Omental fat pad (tissue), 4 donors: ENCODE results near the gene AFF3. TPM values are rescaled to one million over a fixed set of nuclear protein-coding genes. Genes with fewer than 3 reads are reported as not detected.

Experiments
- ATAC-seq: fragments of 150-250 bp; one replicate; pipeline ENCODE4 v1.9.1; 2016; ENCODE audit warnings: mild to moderate bottlenecking, moderate library complexity; ENCODE audit not compliant: low FRiP score
- DNase-seq: peaks from one replicate; pipeline ENCODE4 v3.0.0-alpha.2; 2019; ENCODE audit warnings: low spot score
- total RNA-seq, 4 donors: library from RNA; depleted of rRNA; stranded (reverse); fragments of >200 nt; gene quantifications; one replicate each; pipeline ENCODE4 v1.1.0, GENCODE V29; 2016
- TF ChIP-seq, protein P1 (sequence below), 3 donors: fragments of 450-650 bp; IDR thresholded peaks; one replicate each; pipeline ENCODE4 v1.5.1; 2016 to 2017; ENCODE audit warnings: antibody characterized with exemption in 3 of 3, mild to moderate bottlenecking in 3 of 3, moderate library complexity in 2 of 3

Gene AFF3
- total RNA-seq, 4 donors from 2014 or later, result 1.4 to 6.0 (median 2.7) TPM

DNA sequence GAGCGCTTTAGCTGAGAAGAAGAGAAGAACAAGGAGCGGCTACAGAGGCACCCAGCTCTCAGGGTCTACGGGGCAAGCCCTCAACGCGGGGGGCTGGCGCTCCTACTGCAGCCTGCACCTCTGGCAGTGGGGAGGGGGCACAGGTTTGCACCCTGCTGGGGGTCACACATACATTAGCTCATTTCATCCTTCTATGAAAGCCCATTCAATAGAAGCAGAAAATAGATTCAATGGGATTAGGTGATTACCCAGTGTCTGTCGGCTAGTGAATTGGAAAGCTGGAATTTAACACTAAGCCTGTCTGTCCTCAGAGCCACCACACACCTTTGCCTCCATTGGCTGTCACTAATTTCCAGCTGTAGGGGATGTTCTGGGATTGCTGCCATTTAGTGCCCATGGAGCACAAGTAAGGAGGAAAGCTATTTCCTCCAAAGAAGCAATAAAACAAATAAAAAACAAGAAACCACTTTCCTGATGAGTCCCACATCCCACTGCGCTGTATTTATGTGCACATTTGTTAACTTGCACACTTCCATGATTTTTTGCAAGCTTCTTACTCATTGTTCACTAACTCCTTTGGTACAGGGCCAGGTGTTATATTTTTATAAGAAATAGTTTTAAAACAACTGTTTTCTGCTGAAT is 333.0 kb downstream of the AFF3 start:
- DNase-seq (no peak), ATAC-seq (no peak)
- TF ChIP-seq, protein P1, sequence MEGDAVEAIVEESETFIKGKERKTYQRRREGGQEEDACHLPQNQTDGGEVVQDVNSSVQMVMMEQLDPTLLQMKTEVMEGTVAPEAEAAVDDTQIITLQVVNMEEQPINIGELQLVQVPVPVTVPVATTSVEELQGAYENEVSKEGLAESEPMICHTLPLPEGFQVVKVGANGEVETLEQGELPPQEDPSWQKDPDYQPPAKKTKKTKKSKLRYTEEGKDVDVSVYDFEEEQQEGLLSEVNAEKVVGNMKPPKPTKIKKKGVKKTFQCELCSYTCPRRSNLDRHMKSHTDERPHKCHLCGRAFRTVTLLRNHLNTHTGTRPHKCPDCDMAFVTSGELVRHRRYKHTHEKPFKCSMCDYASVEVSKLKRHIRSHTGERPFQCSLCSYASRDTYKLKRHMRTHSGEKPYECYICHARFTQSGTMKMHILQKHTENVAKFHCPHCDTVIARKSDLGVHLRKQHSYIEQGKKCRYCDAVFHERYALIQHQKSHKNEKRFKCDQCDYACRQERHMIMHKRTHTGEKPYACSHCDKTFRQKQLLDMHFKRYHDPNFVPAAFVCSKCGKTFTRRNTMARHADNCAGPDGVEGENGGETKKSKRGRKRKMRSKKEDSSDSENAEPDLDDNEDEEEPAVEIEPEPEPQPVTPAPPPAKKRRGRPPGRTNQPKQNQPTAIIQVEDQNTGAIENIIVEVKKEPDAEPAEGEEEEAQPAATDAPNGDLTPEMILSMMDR (IDR thresholded peaks at IDR 0.05), result no peak

DNA sequence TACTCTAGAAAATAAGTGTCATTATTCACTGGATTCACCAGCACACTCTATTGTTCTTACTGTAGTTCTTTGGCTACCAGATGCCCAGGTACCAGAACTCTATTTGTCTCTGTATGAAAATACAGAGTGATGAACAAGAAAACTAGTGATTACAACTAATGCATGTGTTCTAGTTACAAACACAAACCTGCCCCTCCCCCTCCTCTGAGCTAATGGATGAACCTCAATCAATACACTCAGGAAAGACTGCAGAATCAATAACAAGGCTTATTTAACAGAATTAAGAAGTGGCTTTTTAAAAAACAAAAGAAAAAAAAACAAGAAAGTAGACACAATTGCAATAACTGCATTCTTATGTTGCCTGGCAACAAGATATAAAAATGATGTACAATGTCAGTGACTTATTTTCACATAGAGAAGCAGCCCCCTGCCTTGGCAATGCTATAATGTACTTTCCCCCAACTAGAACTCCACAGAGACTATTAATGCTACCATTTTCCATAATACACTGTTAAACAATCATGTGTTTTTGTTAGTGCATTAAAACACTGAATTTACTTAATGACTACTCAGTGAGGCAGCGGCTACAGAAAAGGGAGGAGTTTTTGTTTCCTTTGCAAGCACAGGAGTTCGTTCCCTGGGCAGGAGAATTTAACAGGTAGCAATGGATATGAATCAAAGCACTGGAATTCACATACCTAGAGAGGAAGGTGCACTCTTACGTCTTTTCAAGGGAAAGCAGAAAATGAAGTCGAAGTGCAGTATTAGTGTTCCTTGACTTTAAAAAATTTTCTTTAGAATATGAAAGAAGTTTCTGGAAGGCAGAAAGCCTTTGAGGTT is 333.8 kb downstream of the AFF3 start:
- DNase-seq, result no peak
- ATAC-seq, result no peak
- TF ChIP-seq, protein P1 (IDR thresholded peaks at IDR 0.05), result no peak

DNA sequence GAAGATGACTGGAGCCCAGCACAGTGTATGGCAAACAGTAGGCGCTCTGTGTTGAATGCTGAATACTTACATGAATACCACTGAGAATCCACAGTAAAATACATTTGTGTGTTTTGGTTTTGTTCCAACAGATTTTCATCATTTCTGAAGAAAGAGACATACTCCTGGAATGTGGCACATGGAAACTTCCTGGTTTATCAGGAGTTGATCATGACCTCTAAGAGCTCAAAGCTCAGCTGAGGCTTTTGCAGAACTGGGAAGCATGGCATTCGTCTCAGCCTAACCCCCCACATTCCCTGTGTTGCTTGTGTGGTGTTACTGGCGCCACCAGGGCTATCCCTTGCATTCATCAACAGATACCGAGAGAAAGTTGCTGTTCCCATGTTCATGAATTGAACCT is 335.6 kb downstream of the AFF3 start:
- ATAC-seq, result no peak
- TF ChIP-seq, protein P1 (IDR thresholded peaks at IDR 0.05), result no peak
- DNase-seq, result no peak

DNA sequence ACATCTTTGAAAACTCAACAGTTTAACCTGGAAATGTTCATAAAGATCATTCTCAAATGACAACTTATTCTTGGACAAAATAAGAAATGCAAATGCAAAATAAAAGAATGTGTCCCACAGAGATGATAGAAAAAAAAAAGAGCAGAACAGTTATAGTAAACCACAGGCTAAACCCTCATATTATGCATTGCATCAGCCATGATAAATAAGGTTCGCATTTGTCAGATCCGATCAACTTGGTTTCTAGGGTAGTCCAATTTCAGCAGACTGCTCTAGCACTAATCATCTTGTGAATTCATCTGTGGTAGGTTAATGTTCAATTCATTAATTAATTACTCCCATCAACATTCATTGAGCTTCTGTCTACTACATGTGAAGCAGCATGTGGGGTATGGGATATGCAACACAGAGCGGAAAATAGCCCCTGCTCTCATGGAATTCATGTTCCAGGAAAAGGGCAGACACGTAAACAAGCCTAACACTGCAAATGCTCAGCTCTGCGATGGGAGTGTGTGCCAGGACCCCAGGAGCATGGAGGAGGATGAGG is 336.4 kb downstream of the AFF3 start:
- no peak for DNase-seq
- TF ChIP-seq, protein P1 (IDR thresholded peaks at IDR 0.05), result no peak
- ATAC-seq, result no peak

DNA sequence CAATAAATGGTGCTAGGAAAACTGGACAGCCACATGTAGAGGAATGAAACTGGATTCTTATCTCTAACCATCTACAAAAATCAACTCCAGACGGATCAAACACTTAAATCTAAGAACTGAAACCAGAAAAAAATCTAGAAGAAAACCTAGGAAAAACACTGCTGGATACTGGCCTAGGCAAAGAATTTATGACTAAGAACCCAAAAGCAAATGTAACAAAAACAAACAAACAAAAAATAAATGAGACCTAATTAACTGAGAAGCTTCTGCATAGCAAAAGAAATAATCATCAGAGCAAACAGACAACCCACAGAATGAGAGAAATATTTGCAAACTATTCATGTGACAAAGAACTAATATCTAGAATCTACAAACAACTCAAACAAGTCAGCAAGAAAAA is 338.5 kb downstream of the AFF3 start:
- ATAC-seq (no peak), DNase-seq (no peak)
- TF ChIP-seq, protein P1 (IDR thresholded peaks at IDR 0.05), result no peak

DNA sequence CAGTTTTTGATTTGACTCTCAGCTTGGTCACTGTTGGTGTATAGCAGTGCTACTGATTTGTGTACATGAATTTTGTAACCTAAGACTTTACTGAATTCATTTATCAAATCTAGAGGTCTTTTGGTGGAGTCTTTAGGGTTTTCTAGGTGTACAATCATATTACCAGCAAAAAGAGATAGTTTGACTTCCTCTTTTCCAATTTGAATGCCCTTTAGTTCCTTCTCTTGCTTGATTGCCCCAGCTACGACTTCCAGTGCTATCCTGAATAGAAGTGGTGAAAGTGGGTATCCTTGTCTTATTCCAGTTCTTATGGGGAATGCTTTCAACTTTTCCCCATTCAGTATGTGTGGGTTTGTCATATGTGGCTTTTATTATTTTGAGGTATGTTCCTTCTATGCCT is 339.7 kb downstream of the AFF3 start:
- ATAC-seq (no peak), DNase-seq (no peak)
- TF ChIP-seq, protein P1 (IDR thresholded peaks at IDR 0.05), result no peak
